ENCODE measurements around the gene SASS6. TPM values are rescaled to one million over a fixed set of nuclear protein-coding genes. Genes with fewer than 3 reads are reported as not detected.
A peak's percentile ranks its signal among the peaks of the same experiment; 100 is the strongest.

The SASS6 gene
- polyA plus RNA-seq, 1 donor = 3.4 TPM

GRCh38 chr1:100039591-100039990, 93.1 kb downstream of the SASS6 start:
- DNase-seq = no peak

- peak; percentile 74 for DNase-seq
Observed at GRCh38 chr1:100038660-100039287, 94.0 kb downstream of the SASS6 start.

DNA sequence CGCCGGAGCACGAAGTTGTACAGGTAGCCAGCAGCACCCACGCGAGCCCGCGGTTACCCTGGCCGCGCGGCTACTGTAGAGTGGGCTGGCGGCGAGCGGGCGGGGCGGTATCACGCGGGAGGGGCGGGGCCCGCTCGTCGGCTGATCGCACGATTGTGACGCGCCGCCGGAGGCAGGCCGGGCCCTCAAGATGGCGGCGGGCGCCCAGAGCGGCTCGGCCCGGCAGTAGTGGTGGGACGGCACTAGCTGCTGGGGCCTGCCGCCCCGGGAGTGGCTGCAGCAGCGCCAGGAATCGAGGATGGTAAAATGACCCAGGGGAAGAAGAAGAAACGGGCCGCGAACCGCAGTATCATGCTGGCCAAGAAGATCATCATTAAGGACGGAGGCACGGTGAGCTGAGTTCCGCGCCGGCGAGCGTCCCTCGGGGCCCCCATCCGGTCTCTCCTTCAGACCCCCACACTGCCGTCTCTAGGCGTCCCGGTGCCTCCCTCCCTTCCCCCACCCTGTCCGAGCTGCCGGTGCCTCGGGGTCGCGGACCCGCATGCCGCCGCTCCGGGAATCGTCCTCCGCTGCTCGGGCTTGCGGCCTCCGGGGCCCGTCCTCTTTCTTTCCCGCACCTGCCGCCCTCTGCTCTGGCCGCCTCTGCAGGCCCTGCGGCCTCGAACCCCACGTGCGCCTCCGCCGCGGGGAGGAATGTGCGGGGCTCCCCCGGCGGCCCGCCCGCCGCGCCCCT, 94.6 kb downstream of the SASS6 start:
- DNase-seq = peak; percentile 92

DNA sequence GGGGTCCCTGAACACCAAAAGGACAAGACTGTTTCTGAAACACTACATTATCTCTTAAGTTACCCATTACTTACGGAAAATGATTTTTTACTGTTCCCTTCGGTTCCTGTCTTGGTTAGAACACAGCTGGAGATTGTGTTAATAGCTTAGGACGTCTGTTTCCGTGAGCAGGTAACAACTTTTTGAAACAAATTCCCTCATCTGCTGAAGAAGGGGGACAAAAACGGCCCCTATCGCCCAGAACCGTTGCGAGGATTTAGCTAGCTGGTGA, 95.1 kb downstream of the SASS6 start:
- DNase-seq = no peak

GRCh38 chr1:100036718-100037655, 95.7 kb downstream of the SASS6 start:
- peak; percentile 7 for DNase-seq

GRCh38 chr1:100035214-100035613, 97.5 kb downstream of the SASS6 start:
- no peak for DNase-seq

GRCh38 chr1:100034470-100034869, 98.3 kb downstream of the SASS6 start:
- no peak for DNase-seq

Other genes starting within 250 kb of the SASS6 start
- gene SLC35A3, start 162.9 kb downstream of the SASS6 start, polyA plus RNA-seq (ENCODE audit: insufficient read length) = 11.7 TPM
- gene TRMT13, start 233 bp upstream of the SASS6 start, polyA plus RNA-seq (ENCODE audit: insufficient read length) = 25.2 TPM
- 213 TPM for gene LRRC39, start 45.3 kb upstream of the SASS6 start, polyA plus RNA-seq (ENCODE audit: insufficient read length)
- 11.8 TPM for gene DBT, start 116.9 kb upstream of the SASS6 start, polyA plus RNA-seq (ENCODE audit: insufficient read length)
- gene RTCA, start 133.3 kb upstream of the SASS6 start, polyA plus RNA-seq (ENCODE audit: insufficient read length) = 31.9 TPM
- 6.0 TPM for gene CDC14A, start 219.6 kb upstream of the SASS6 start, polyA plus RNA-seq (ENCODE audit: insufficient read length)